ENCODE measurements around the gene STAMBP.
"Not testable (repeated sequence)": the region's sequence is repeated elsewhere in the genome, so short reads cannot be mapped to it uniquely, and the experiment has no call there.

The STAMBP gene

GRCh38 chr2:73828818-73829570 lies at the start of gene STAMBP:
Gene STAMBP (plus strand): TSS chr2:73828961. CDS start chr2:73830857, 1,896 bp downstream.
- TF ChIP-seq CTCF (IDR thresholded peaks at IDR 0.05) = no peak
- peaks cover 34% of the 10 kb centered on the region for H3K27me3 Mint-ChIP-seq (ENCODE audit: low read depth, poor library complexity)
- DNase-seq = peak; percentile 97

GRCh38 chr2:73779467-73780236 lies 49.1 kb upstream of the STAMBP start, which contains the start of gene DUSP11:
Gene DUSP11 (minus strand): TSS chr2:73780103. CDS start chr2:73779974, 129 bp downstream.
- H3K4me1 Mint-ChIP-seq = peaks cover 10% of the 10 kb centered on the region
- no peaks in the 10 kb centered on the region for H3K27me3 Mint-ChIP-seq (ENCODE audit: low read depth, poor library complexity)
- peak within 1 kb of the TSS; percentile 88 for H3K27ac Mint-ChIP-seq
- peaks cover 26% of the 10 kb centered on the region for H3K36me3 Mint-ChIP-seq (ENCODE audit: low read depth)
- peak; percentile 90 for TF ChIP-seq CTCF (IDR thresholded peaks at IDR 0.05)
- peak; percentile 97 for DNase-seq
- H3K4me3 Mint-ChIP-seq = peak within 1 kb of the TSS; percentile 99
- H3K9me3 Mint-ChIP-seq = no peaks in the 10 kb centered on the region

More at GRCh38 chr2:73828818-73829570, at the start of gene STAMBP:
- Mint-ChIP-seq H3K4me1 (peaks cover 35% of the 10 kb centered on the region), H3K4me3 (peak within 1 kb of the TSS; percentile 89), H3K27ac (peak within 1 kb of the TSS; percentile 98), H3K36me3 (ENCODE audit: low read depth) (peaks cover 25% of the 10 kb centered on the region), H3K9me3 (peaks cover 6% of the 10 kb centered on the region)

GRCh38 chr2:73780237-73780582 lies 48.6 kb upstream of the STAMBP start:
- DNase-seq = no peak
- H3K4me3 Mint-ChIP-seq = peak overlapping the region; percentile 99
- peaks cover 10% of the 10 kb centered on the region for H3K4me1 Mint-ChIP-seq
- peak; percentile 36 for TF ChIP-seq CTCF (IDR thresholded peaks at IDR 0.05)
- H3K36me3 Mint-ChIP-seq (ENCODE audit: low read depth) = peaks cover 21% of the 10 kb centered on the region
- H3K27me3 Mint-ChIP-seq (ENCODE audit: low read depth, poor library complexity) = no peaks in the 10 kb centered on the region
- no peak overlapping the region for H3K27ac Mint-ChIP-seq
- H3K9me3 Mint-ChIP-seq = no peaks in the 10 kb centered on the region

GRCh38 chr2:73783402-73783801 lies 45.4 kb upstream of the STAMBP start:
- H3K36me3 Mint-ChIP-seq (ENCODE audit: low read depth); H3K27me3 Mint-ChIP-seq (ENCODE audit: low read depth, poor library complexity); H3K4me1 Mint-ChIP-seq; DNase-seq; H3K9me3 Mint-ChIP-seq; H3K4me3 Mint-ChIP-seq; H3K27ac Mint-ChIP-seq: not testable (repeated sequence)

- not testable (repeated sequence) for H3K4me1 Mint-ChIP-seq; H3K36me3 Mint-ChIP-seq (ENCODE audit: low read depth); H3K9me3 Mint-ChIP-seq; H3K27me3 Mint-ChIP-seq (ENCODE audit: low read depth, poor library complexity); H3K27ac Mint-ChIP-seq; DNase-seq; H3K4me3 Mint-ChIP-seq
Measured at GRCh38 chr2:73783883-73784282, 44.9 kb upstream of the STAMBP start, which contains the start of gene C2orf78. Gene C2orf78 (plus strand): TSS chr2:73784183. CDS start chr2:73784310, 127 bp downstream.

GRCh38 chr2:73811878-73812277 lies 16.9 kb upstream of the STAMBP start:
- Mint-ChIP-seq H3K9me3 (no peaks in the 10 kb centered on the region), H3K4me3 (no peak overlapping the region), H3K27ac (no peak overlapping the region), H3K36me3 (ENCODE audit: low read depth) (no peaks in the 10 kb centered on the region), H3K4me1 (no peaks in the 10 kb centered on the region), H3K27me3 (ENCODE audit: low read depth, poor library complexity) (peaks cover 57% of the 10 kb centered on the region)
- no peak for DNase-seq
- no peak for TF ChIP-seq CTCF (IDR thresholded peaks at IDR 0.05)

All from nephron progenitor cell (in vitro differentiated cells).